Measurements from ENCODE around the gene CLK4.

DNA sequence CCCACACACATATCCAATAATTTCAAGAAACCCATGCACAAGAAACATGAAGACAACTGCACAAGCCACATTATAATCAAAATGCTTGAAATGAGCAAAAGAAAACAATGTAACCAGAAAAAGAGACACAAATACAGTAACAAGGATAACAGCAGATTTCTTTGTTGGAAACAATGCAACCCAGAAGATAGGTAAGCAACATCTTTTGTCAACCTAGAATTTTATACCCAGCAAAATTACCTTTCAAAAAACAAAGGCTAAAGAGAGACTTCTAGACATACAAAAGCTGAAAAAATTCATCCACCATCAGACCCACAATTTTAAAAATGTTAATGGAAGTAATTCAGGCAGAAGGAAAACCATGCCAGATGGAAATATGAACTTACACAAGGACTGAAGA lies 31.7 kb downstream of the CLK4 start:
- TF ChIP-seq POLR2A (IDR thresholded peaks at IDR 0.05), result no peak
- TF ChIP-seq, protein P1, sequence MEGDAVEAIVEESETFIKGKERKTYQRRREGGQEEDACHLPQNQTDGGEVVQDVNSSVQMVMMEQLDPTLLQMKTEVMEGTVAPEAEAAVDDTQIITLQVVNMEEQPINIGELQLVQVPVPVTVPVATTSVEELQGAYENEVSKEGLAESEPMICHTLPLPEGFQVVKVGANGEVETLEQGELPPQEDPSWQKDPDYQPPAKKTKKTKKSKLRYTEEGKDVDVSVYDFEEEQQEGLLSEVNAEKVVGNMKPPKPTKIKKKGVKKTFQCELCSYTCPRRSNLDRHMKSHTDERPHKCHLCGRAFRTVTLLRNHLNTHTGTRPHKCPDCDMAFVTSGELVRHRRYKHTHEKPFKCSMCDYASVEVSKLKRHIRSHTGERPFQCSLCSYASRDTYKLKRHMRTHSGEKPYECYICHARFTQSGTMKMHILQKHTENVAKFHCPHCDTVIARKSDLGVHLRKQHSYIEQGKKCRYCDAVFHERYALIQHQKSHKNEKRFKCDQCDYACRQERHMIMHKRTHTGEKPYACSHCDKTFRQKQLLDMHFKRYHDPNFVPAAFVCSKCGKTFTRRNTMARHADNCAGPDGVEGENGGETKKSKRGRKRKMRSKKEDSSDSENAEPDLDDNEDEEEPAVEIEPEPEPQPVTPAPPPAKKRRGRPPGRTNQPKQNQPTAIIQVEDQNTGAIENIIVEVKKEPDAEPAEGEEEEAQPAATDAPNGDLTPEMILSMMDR (IDR thresholded peaks at IDR 0.05), result no peak
